ENCODE results near the gene OR52H1.
"Not testable (repeated sequence)": the region's sequence is repeated elsewhere in the genome, so short reads cannot be mapped to it uniquely, and the experiment has no call there.

DNA sequence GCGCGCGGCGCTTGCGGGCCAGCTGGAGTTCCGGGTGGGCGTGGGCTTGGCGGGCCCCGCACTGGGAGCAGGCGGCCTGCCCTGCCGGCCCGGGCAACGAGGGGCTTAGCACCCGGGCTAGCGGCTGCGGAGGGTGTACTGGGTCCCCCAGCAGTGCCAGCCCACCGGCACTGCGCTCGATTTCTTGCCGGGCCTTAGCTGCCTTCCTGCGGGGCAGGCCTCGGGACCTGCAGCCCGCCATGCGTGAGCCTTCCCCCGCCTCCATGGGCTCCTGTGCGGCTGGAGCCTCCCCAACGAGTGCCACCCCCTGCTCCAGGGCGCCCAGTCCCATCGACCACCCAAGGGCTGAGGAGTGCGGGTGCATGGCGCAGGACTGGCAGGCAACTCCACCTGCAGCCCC, 41.6 kb upstream of the OR52H1 start:
- TF ChIP-seq POLR2A (IDR thresholded peaks at IDR 0.05) = not testable (repeated sequence)
- TF ChIP-seq, protein P1, sequence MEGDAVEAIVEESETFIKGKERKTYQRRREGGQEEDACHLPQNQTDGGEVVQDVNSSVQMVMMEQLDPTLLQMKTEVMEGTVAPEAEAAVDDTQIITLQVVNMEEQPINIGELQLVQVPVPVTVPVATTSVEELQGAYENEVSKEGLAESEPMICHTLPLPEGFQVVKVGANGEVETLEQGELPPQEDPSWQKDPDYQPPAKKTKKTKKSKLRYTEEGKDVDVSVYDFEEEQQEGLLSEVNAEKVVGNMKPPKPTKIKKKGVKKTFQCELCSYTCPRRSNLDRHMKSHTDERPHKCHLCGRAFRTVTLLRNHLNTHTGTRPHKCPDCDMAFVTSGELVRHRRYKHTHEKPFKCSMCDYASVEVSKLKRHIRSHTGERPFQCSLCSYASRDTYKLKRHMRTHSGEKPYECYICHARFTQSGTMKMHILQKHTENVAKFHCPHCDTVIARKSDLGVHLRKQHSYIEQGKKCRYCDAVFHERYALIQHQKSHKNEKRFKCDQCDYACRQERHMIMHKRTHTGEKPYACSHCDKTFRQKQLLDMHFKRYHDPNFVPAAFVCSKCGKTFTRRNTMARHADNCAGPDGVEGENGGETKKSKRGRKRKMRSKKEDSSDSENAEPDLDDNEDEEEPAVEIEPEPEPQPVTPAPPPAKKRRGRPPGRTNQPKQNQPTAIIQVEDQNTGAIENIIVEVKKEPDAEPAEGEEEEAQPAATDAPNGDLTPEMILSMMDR (IDR thresholded peaks at IDR 0.05) = not testable (repeated sequence)
